K562 (cell line): ENCODE data around the gene USP28. TPM values are rescaled to one million over a fixed set of nuclear protein-coding genes. Genes with fewer than 3 reads are reported as not detected.

Experiments
- ARID1B ChIP-seq: fragments of 450-650 bp; IDR thresholded peaks from 2 replicates; pipeline ENCODE4 v1.6.1; 2016; ENCODE audit warnings: antibody characterized with exemption, mild to moderate bottlenecking, inconsistent platforms
- BRCA1 ChIP-seq, 2 experiments: fragments of 450-650 bp in 1 of 2; sonication (generic) in 1 of 2; formaldehyde crosslinking in 1 of 2; IDR thresholded peaks; 2 replicates each; pipeline versions ENCODE4 v1.5.0 to v1.6.1; 2017 to 2020; ENCODE audit warnings: mild to moderate bottlenecking in 1 of 2, missing genetic modification reagents in 1 of 2
- CHD4 ChIP-seq: fragments of 200-600 bp; sonication (generic); IDR thresholded peaks from 3 replicates; pipeline ENCODE4 v1.6.1; 2012; ENCODE audit warnings: low read depth, mild to moderate bottlenecking, mixed read lengths, low read length, inconsistent platforms; ENCODE audit not compliant: insufficient read depth, insufficient replicate concordance, poor library complexity, severe bottlenecking
- E2F1 ChIP-seq: sonication (generic); formaldehyde crosslinking; IDR thresholded peaks from 2 replicates; pipeline ENCODE4 v1.8.1; 2023; ENCODE audit warnings: mild to moderate bottlenecking, missing genetic modification reagents, moderate library complexity
- E2F3 ChIP-seq: fragments of 250-450 bp; sonication (Bioruptor Pico); IDR thresholded peaks from 2 replicates; pipeline ENCODE4 v1.4.0; 2020; ENCODE audit warnings: mild to moderate bottlenecking
- E2F8 ChIP-seq: fragments of 450-650 bp; IDR thresholded peaks from 2 replicates; pipeline ENCODE4 v1.7.1; 2018; ENCODE audit warnings: mild to moderate bottlenecking, low read depth; ENCODE audit not compliant: partially characterized antibody
- HCFC1 ChIP-seq: IDR thresholded peaks from 2 replicates; pipeline ENCODE4 v1.6.1; 2012; ENCODE audit warnings: low read depth, low read length, improper control_type of control experiment
- KLF13 ChIP-seq: fragments of 450-650 bp; IDR thresholded peaks from 2 replicates; pipeline ENCODE4 v1.6.1; 2016; ENCODE audit warnings: missing genetic modification characterization, low read depth, mild to moderate bottlenecking, missing compliant biosample characterization, moderate library complexity, borderline replicate concordance
- POLR2A ChIP-seq: fragments of 450-650 bp; conservative IDR thresholded peaks from 2 replicates; pipeline ENCODE4 v1.6.1; 2016
- POLR3G ChIP-seq: IDR thresholded peaks from 2 replicates; pipeline ENCODE4 v1.6.1; 2011; ENCODE audit not compliant: insufficient read length, insufficient replicate concordance; ENCODE audit errors: extremely low read depth
- RERE ChIP-seq: sonication (generic); formaldehyde crosslinking; IDR thresholded peaks from 2 replicates; pipeline ENCODE4 v1.8.0; 2023; ENCODE audit warnings: missing genetic modification reagents, mild to moderate bottlenecking, borderline replicate concordance
- SIX5 ChIP-seq, 2 experiments: IDR thresholded peaks; 2 replicates each; pipeline ENCODE4 v1.6.1; 2011; ENCODE audit warnings: low read length in 2 of 2, borderline replicate concordance in 1 of 2, low read depth in 1 of 2, mild to moderate bottlenecking in 1 of 2, moderate library complexity in 1 of 2; ENCODE audit not compliant: insufficient read depth in 1 of 2
- ZNF197 ChIP-seq: fragments of 200-800 bp; sonication (Bioruptor generic); IDR thresholded peaks from 2 replicates; pipeline ENCODE4 v1.6.1; 2016; ENCODE audit warnings: low read depth, missing genetic modification characterization, missing compliant biosample characterization
- polyA plus RNA-seq, 8 experiments: library from polyadenylated mRNA; depleted of rRNA in 4 of 8; stranded (reverse) in 5 of 8; unstranded in 3 of 8; fragments of >200 nt; fragmentation: Nextera tagmentation in 2 of 8; fragmentation: Illumina TruSeq in 1 of 8; extraction: Ambion mirVana in 2 of 8; extraction: Trizol in 1 of 8; gene quantifications; 2 replicates each; pipeline versions ENCODE4 v1.2.1 to v1.2.3, GENCODE V29; 2011 to 2014; ENCODE audit warnings: inconsistent platforms in 1 of 8, missing spikeins in 1 of 8
- total RNA-seq, 7 experiments: library from RNA; depleted of rRNA in 6 of 7; stranded (reverse); fragments of >200 nt in 6 of 7; fragmentation: Illumina TruSeq in 2 of 7; extraction: Trizol in 2 of 7; gene quantifications; 2 replicates each; pipeline versions ENCODE4 v1.2.1 to v1.2.3, GENCODE V29; 2011 to 2021; ENCODE audit warnings: low replicate concordance in 1 of 7

The USP28 gene
- total and polyA plus RNA-seq, 9 of the 15 experiments (the other 6 are each of a cell fraction or from before 2014, with no cell fraction given), result 3.7 to 42.7 (median 20.3) TPM

- TF ChIP-seq E2F3, result 0 out of 2 replicates have a peak, but pooled peaks have one; percentile 39
- TF ChIP-seq SIX5 (IDR thresholded peaks at IDR 0.05; ENCODE audit: borderline replicate concordance in 1 of 2, insufficient read depth in 1 of 2, low read depth in 1 of 2, low read length in 2 of 2), result no peak
- peak; percentile 82 for TF ChIP-seq E2F1 (CRISPR knock-in tag)
- TF ChIP-seq ZNF197 (CRISPR knock-in tag), result peak; percentile 71; the same call in 1 of the 2 replicates
- TF ChIP-seq CHD4, result no peak
- no peak for TF ChIP-seq ARID1B
- TF ChIP-seq KLF13 (tag), result no peak
- TF ChIP-seq POLR3G, result no peak
- no peak for TF ChIP-seq E2F8
- TF ChIP-seq HCFC1, result peak; percentile 49; the same call in 1 of the 2 replicates
- no peak for TF ChIP-seq RERE (CRISPR knock-in tag)
- peak; percentile 98 for TF ChIP-seq POLR2A
- no peak for TF ChIP-seq BRCA1 (IDR thresholded peaks at IDR 0.05)
- TF ChIP-seq BRCA1 (CRISPR knock-in tag; IDR thresholded peaks at IDR 0.05), result no peak
Measured at GRCh38 chr11:113875234-113876073, at the start of gene USP28 (continued).
